KOPT-K1 (cell line): Measurements from ENCODE around the gene COL17A1.

ENCODE experiments used
- H3K27ac ChIP-seq: fragments of 200-600 bp; sonication (generic); 2 replicates; pipeline ENCODE4 v1.5.1; 2016; ENCODE audit warnings: antibody characterized with exemption, mild to moderate bottlenecking, low read depth, low read length; ENCODE audit not compliant: poor library complexity, severe bottlenecking
- H3K36me3 ChIP-seq: fragments of 200-600 bp; sonication (generic); 2 replicates; pipeline ENCODE4 v1.5.1; 2017; ENCODE audit warnings: antibody characterized with exemption, mild to moderate bottlenecking, low read length, moderate library complexity; ENCODE audit not compliant: insufficient read depth
- H3K9me3 ChIP-seq: fragments of 200-600 bp; sonication (generic); 2 replicates; pipeline ENCODE4 v1.5.1; 2017; ENCODE audit warnings: antibody characterized with exemption, low read length, mild to moderate bottlenecking; ENCODE audit not compliant: insufficient read depth, poor library complexity, severe bottlenecking

The COL17A1 gene

DNA sequence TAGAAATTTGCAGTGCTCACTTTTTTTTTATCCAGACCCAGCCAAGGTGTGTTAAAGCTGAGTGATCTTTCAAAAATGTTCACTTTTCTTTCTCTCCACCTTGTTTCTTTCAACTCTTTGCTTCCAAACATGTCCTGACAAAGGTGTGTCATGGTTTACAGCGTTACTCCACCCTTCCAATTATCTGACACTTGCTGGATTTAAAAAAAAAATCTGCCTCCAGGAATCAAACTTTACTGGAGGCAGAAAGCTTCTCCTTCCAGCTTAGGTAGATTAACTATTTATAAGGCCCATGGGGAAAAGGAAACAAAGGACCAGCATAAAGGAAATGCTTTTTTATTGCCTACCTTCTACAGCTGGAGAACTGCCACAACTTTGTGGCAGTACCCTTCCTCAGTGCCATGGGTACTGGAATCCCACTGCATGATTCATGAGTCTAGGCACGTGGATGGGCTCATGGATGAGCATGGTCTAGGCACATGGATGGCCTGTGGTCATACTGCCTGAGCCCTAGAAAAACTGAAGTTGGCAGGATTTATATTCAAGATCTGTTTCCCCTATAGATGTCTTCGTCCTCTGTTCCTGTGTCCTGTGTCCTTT is at the start of gene COL17A1:
Gene COL17A1 (minus strand): TSS at position 80 of the 600 bp plus-strand sequence. CDS start 5,207 bp downstream, outside the sequence.
- Histone ChIP-seq H3K9me3 (no peaks in the 10 kb centered on the region), H3K36me3 (no peaks in the 10 kb centered on the region), H3K27ac (no peak within 1 kb of the TSS)

DNA sequence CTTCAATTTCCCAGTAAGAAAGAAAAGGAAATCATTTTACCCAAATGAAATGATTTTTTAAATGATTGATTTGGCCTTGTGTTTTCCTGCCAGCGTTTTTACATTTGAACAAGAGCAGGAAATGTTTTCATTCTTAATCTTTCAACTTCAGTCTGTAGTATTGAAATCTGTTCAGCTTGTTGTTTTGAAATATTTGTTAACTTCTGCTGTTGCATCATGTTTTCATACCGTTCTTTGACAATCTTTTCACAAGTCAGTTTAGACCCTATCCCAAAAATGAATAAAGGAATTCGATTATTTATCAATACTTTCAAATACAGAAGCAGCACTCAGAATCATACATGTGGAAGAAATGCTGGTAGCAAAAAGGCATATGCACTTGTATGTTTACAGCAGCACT is 44.4 kb upstream of the COL17A1 start:
- no peaks in the 10 kb centered on the region for H3K9me3 ChIP-seq
- no peak overlapping the region for H3K27ac ChIP-seq
- peaks cover 20% of the 10 kb centered on the region; the same call in 1 of the 2 replicates for H3K36me3 ChIP-seq

DNA sequence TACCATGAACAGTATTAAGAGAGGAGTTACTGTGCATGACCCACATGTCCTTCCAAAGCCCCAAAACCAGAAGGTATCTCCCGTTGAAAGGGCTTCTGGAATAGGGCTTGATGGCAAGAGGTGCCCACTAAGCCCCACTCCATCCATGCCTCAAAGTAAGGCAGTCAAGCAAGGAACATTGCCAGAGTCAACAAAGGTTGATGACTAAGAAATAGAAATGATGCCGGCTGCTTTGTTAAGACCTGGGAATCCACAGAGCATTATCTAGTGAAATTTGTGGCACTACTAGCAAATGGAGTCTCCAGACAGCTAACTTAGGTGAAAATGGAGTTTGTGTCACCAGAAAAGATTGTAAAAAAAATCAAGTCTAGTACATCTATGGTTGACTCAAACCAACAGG is 42.5 kb upstream of the COL17A1 start:
- peaks cover 21% of the 10 kb centered on the region; the same call in 1 of the 2 replicates for H3K36me3 ChIP-seq
- no peak overlapping the region for H3K27ac ChIP-seq
- H3K9me3 ChIP-seq, result no peaks in the 10 kb centered on the region

DNA sequence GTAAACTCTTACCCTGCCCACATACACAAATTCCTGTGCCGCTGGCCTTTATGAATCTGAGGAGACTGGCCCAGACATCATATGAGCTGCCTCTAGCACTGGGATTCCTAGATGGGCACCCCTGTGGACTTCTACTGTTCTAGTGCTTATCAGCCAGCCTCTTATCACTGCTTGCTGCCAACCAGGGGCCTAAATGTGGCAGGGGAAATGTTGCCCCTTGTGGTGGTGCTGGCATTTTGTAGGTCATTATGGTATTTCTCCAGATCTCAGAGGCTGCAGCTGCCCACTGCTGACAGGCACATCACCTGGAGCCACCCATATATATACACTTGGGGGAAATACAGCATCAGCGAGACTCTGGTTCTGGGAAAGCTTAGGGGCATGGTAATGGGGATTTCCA is 41.7 kb upstream of the COL17A1 start:
- Histone ChIP-seq H3K36me3 (peaks cover 21% of the 10 kb centered on the region; the same call in 1 of the 2 replicates), H3K9me3 (no peaks in the 10 kb centered on the region), H3K27ac (no peak overlapping the region)

DNA sequence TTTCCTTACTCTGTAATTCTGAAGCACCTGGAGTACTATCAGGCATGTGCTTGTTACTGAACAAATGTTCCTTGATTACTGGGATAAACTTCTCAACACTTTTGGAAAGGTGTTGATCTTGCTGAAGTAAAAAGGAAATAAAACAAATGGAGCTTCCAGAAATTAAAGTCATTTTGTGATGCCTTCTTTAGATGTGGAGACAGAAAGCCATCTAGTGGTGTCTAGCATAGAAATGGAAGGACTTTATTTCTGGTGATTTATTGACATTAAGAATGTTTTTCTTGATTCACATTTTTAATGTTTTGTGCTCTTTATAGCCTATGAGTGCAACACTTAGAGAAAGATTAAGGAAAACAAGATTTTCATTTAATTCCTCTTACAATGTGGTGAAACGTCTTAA is 37.7 kb upstream of the COL17A1 start:
- Histone ChIP-seq H3K36me3 (peaks cover 21% of the 10 kb centered on the region; the same call in 1 of the 2 replicates), H3K9me3 (no peaks in the 10 kb centered on the region), H3K27ac (no peak overlapping the region)

DNA sequence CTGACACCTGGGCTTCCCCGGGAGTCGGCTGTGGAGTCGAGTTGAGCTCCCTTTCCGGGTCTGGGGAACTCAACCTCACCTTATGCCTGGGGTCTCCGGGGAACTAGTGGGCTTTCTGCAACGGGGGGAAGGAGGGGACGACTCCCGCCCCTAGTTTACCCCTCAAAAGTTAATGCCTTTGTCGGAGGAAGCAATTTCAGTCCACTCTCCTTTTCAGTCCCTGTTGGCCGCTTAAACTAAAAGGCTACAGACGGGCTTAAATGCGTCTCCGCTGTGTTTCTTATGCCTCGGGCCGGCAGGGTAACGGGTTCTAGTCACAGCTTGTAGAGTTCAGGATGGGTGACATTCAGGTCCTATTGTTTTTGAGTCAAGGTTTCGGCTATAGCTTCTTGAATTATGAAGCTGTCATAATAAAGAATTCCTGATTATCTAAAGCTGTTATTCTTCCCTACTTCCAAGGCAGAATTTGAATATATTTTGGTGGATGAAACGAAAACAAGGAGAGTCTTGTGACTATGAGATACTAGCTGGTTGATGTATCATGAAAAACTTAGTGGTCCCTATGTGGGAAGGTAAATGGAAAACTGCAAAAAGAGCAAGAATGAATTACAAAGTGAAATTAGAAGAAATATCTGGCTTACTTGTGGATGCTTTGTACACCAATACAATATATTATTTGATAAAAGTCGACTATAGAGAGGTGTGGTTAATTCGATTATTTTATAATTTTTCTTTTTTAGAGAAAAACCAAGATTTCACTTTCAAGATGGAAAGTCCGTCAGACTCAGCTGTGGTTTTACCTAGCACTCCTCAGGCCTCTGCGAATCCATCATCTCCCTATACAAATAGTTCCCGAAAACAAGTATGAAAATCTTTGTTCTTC is 36.8 kb upstream of the COL17A1 start:
- Histone ChIP-seq H3K36me3 (peaks cover 20% of the 10 kb centered on the region; the same call in 1 of the 2 replicates), H3K27ac (peak overlapping the region; percentile 89), H3K9me3 (no peaks in the 10 kb centered on the region)

DNA sequence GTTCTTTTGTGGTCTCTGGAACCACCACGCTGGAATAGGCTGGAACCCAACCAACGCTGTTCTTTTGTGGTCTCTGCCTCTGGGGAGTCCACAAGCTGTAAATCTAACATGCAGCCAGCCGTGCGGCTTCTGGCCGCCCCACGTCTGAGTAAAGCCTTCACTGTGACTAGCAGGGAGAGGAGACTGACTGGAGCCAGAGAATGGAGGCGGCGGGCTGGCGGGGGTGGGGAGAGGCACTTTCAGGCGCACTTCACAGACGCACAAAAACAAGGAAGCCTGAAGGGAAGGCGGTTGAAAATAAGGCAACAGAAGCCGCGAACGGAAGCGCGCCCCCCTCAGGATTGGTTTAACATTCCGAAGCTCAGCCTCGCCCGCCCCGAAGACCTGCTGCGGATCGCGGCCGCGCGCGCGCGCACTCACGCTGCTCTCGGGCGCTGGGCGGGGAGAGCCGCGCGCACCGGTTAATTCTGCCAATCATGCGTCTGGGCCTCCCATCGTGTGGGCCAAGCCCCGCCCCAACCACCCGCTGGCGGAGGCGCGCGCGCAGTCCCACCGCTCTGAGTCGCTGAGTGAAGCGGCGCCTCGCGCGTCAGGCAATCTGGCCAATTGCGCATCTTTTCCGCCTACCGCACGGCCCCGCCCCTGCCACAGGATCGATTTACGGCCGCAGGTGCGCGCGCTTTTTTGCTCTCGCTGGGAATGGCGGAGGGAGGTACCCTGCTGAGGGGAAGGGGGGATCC is 36.0 kb upstream of the COL17A1 start, which contains the start of gene SFR1:
Gene SFR1 (plus strand): TSS at position 687 of the 740 bp plus-strand sequence. CDS start 13 bp downstream, at position 700.
- Histone ChIP-seq H3K9me3 (no peaks in the 10 kb centered on the region), H3K36me3 (peaks cover 14% of the 10 kb centered on the region; the same call in 1 of the 2 replicates), H3K27ac (peak within 1 kb of the TSS; percentile 94)

DNA sequence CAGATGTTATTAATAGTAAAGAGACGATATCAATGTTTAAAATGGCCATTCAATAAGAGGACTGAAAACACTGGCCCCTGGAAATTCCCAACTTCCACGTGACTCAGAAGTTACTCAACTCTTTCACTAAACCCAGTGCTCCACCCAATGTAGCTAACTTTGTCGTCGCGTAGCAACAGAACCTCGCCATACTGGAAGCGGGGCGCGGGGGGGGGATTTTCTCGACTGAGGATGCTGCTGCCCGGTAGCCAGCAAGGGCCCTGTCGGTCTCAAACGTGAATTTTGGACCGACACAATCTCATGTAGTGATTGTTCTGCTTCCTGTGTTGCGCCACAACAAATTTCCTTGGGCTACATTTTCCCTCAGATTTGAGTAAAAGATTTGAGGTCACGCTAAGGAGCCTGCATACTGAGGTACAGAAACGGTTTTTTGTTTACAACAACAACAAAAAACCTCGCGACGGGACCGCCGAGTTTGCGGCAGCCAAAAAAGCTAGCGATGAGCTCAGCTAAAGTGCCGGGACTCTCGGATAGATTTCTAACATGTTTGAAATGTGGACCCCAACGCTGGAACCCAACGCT is 35.3 kb upstream of the COL17A1 start:
- H3K27ac ChIP-seq, result peak overlapping the region; percentile 94
- H3K36me3 ChIP-seq, result peaks cover 9% of the 10 kb centered on the region; the same call in 1 of the 2 replicates
- no peaks in the 10 kb centered on the region for H3K9me3 ChIP-seq

DNA sequence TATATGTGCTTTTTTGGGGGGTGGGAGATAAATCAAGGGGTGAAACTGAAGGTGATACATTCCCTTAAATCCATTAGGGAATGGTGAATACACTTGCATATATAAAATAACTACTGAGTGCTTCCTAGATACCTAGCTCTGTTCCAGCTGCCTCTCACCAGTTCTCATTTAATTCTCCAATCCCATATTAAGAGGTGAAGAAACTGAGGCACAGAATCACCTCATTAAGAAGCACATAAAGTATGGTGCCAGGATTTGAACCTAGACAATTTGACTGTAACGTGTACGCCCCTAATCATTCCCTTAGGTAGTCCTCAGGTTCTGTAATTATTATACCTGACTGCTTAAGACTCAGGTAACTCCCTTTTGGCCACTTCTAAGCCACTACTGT is 34.8 kb upstream of the COL17A1 start:
- H3K27ac ChIP-seq, result peak overlapping the region; percentile 94
- H3K36me3 ChIP-seq, result peaks cover 6% of the 10 kb centered on the region; the same call in 1 of the 2 replicates
- no peaks in the 10 kb centered on the region for H3K9me3 ChIP-seq

DNA sequence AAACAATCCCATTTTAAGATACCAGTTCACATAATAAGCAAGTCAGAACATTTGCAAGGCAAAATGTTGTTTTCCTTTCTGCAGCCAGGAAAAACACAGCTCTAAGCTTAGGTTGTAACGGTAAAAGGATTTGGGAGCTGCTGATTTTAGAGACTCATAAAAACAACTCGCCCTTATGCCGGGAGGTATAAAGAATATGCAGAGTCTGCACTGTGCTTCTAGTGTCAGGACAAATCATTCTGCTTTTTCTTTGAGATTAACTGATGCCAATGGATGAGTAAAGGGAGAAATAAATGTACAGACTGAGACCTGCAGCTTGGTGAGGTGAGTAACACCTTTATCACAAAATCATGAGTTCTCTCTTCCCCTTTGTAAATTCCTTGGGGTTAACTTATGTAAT is 34.3 kb upstream of the COL17A1 start:
- Histone ChIP-seq H3K36me3 (peaks cover under 1% of the 10 kb centered on the region; the same call in 1 of the 2 replicates), H3K9me3 (no peaks in the 10 kb centered on the region), H3K27ac (no peak overlapping the region)

DNA sequence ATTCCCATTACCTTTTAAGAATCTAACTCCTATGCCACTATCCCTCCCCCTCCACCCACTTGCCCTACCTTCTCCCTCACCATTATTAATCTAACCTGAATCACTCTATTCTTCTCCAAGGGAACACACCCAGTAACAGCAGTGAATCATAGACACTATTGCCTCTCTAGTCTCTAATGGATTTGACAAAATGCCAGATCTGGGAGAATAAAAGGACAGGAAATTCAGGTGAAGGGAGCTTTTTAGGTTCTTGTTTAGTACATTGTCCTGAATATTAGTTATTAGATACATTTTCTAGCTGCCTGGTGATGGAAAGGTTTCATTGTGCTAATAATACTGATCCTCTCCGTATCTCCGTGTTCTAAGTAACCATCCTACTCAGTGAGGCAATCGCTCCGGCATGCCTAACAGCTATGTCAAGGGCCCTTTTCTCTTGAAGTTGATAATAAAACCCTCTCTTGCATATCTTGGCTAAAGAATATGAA is 32.2 kb upstream of the COL17A1 start:
- Histone ChIP-seq H3K36me3 (no peaks in the 10 kb centered on the region), H3K27ac (no peak overlapping the region), H3K9me3 (no peaks in the 10 kb centered on the region)

DNA sequence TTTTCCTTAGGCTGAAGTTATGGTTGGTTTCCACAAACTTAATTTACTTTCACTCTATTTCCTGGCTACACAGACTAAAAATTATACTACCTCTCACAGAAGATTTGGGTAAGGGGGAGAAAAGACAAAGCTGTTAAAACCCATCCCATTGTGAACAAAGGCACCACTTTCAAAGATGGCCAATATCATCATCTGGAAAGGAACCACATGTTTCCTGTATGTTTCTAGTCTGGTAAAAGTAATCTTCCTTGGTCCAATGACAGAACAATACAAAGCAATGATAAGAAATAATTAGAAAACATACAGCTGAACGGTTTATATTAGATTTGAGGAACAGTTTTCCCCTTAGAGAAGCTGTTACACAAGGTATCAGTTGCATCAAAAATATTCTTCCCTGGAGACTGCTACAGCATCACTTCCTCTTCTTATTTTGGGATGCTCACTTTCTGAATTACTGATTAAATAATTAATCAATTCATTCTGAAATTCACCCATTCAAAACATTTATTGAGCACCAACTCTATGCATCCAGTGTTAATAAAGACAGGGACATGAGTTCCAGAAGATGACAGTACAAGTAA is 27.8 kb upstream of the COL17A1 start:
- H3K27ac ChIP-seq, result no peak overlapping the region

DNA sequence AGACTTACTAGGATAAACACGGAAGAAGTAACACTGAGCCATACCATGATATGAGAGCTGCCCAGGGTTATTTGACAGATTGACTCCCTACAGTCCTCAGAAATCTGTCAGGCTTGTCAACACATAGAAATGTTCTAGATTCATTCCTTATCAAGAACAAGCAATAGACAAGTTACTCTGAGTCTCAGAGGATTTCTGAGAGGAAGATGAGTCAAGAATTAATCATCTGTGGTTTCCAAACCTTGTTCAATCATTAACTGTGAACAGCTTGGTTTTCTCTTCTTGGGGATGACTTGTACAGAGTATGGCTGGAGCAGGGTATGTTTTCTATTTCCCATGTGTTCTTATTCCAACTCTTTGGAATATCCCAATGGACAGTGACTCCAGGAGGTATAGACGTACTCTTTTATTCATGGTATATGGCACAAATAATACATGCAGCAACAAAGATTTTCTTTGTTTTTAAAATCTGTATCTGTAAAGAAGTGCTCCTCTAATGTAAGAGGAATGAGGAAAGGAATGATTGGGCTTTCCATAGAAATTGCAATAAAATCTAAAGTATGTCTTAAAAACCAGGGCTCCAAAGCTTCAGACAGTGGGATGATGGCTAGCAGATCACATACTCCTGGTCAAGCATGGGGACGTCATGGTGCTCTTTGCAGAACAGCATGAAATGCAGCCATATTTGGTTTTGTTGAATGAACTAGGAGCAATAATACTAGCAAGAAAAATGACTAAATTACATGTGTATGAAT is 24.4 kb upstream of the COL17A1 start:
- no peak overlapping the region for H3K27ac ChIP-seq
- no peaks in the 10 kb centered on the region for H3K36me3 ChIP-seq

More for the DNA sequence above, 27.8 kb upstream of the COL17A1 start:
- Histone ChIP-seq H3K36me3 (no peaks in the 10 kb centered on the region), H3K9me3 (peaks cover 4% of the 10 kb centered on the region)

DNA sequence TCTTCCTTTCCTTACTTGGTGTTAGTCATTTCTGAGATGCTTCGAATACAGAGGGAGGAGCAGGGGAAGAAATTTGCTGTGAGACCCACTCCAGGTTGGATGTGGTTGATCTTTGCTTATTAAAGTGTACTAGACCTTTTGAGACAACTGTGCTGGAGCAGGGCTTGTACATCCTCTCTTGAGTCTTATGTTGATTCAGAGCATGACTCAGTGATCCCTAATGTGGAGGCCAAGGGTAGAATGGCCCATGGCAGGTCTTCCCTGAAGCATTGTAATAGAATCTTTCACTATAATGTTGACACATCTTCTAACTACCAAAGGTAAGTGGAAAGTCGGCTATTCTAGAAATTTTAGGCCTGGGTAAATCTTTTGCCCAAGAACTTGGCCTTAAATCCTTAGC is 19.2 kb upstream of the COL17A1 start:
- H3K36me3 ChIP-seq, result no peaks in the 10 kb centered on the region
- H3K27ac ChIP-seq, result no peak overlapping the region
- H3K9me3 ChIP-seq, result peaks cover 3% of the 10 kb centered on the region

More for the DNA sequence above, 24.4 kb upstream of the COL17A1 start:
- peaks cover 4% of the 10 kb centered on the region for H3K9me3 ChIP-seq
